ENCODE results near the gene GYS1.

GYS1 gene

GRCh38 chr19:49016067-49016839 is 23.1 kb upstream of the GYS1 start:
- no peak overlapping the region for H3K9ac ChIP-seq (ENCODE audit: low read length)
- no peaks in the 10 kb centered on the region for H3K79me2 ChIP-seq (ENCODE audit: low read length)
- H3K36me3 ChIP-seq (replicated peaks; ENCODE audit: low read depth, low read length): peaks cover 29% of the 10 kb centered on the region
- peaks cover 9% of the 10 kb centered on the region for H3K4me1 ChIP-seq (ENCODE audit: low read length)
- H2AFZ ChIP-seq (ENCODE audit: low read depth, low read length): no peak overlapping the region
- H3K27me3 ChIP-seq (ENCODE audit: low read depth, low read length): no peaks in the 10 kb centered on the region
- no peak for TF ChIP-seq CTCF (IDR thresholded peaks at IDR 0.05; ENCODE audit: low read depth, low read length)
- no peak for TF ChIP-seq EZH2phosphoT487 (IDR thresholded peaks at IDR 0.05; ENCODE audit: low read depth)
- H3K9me3 ChIP-seq (ENCODE audit: insufficient read depth, low read length): no peaks in the 10 kb centered on the region
- no peak overlapping the region for H3K4me2 ChIP-seq (ENCODE audit: low read length)
- H3K27ac ChIP-seq (ENCODE audit: low read length): no peak overlapping the region
- no peak overlapping the region for H3K4me3 ChIP-seq (ENCODE audit: low read length)
- H4K20me1 ChIP-seq (ENCODE audit: insufficient read depth, low read length): no peaks in the 10 kb centered on the region

- Histone ChIP-seq H3K36me3 (replicated peaks; ENCODE audit: low read depth, low read length) (peaks cover 38% of the 10 kb centered on the region), H3K27me3 (ENCODE audit: low read depth, low read length) (no peaks in the 10 kb centered on the region), H3K4me3 (ENCODE audit: low read length) (no peak overlapping the region), H3K4me1 (ENCODE audit: low read length) (no peaks in the 10 kb centered on the region), H3K79me2 (ENCODE audit: low read length) (no peaks in the 10 kb centered on the region), H4K20me1 (ENCODE audit: insufficient read depth, low read length) (no peaks in the 10 kb centered on the region), H3K27ac (ENCODE audit: low read length) (no peak overlapping the region), H3K4me2 (ENCODE audit: low read length) (no peak overlapping the region), H3K9me3 (ENCODE audit: insufficient read depth, low read length) (no peaks in the 10 kb centered on the region), H3K9ac (ENCODE audit: low read length) (no peak overlapping the region), H2AFZ (ENCODE audit: low read depth, low read length) (no peak overlapping the region)
- TF ChIP-seq EZH2phosphoT487 (IDR thresholded peaks at IDR 0.05; ENCODE audit: low read depth): no peak
- no peak for TF ChIP-seq CTCF (IDR thresholded peaks at IDR 0.05; ENCODE audit: low read depth, low read length)
Measured at GRCh38 chr19:49014870-49015255, 21.8 kb upstream of the GYS1 start.

GRCh38 chr19:49014123-49014869 is 21.2 kb upstream of the GYS1 start:
- H3K9me3 ChIP-seq (ENCODE audit: insufficient read depth, low read length): no peaks in the 10 kb centered on the region
- H3K4me1 ChIP-seq (ENCODE audit: low read length): no peaks in the 10 kb centered on the region
- no peak overlapping the region for H2AFZ ChIP-seq (ENCODE audit: low read depth, low read length)
- no peak overlapping the region for H3K4me2 ChIP-seq (ENCODE audit: low read length)
- H3K36me3 ChIP-seq (replicated peaks; ENCODE audit: low read depth, low read length): peaks cover 42% of the 10 kb centered on the region
- no peak overlapping the region for H3K9ac ChIP-seq (ENCODE audit: low read length)
- no peaks in the 10 kb centered on the region for H3K27me3 ChIP-seq (ENCODE audit: low read depth, low read length)
- TF ChIP-seq EZH2phosphoT487 (IDR thresholded peaks at IDR 0.05; ENCODE audit: low read depth) (no peak), CTCF (IDR thresholded peaks at IDR 0.05; ENCODE audit: low read depth, low read length) (no peak)
- H3K27ac ChIP-seq (ENCODE audit: low read length): no peak overlapping the region
- no peaks in the 10 kb centered on the region for H4K20me1 ChIP-seq (ENCODE audit: insufficient read depth, low read length)
- no peak overlapping the region for H3K4me3 ChIP-seq (ENCODE audit: low read length)
- H3K79me2 ChIP-seq (ENCODE audit: low read length): no peaks in the 10 kb centered on the region

GRCh38 chr19:49011194-49011593 is 18.1 kb upstream of the GYS1 start:
- no peaks in the 10 kb centered on the region for H3K27me3 ChIP-seq (ENCODE audit: low read depth, low read length)
- no peak overlapping the region for H3K4me3 ChIP-seq (ENCODE audit: low read length)
- H3K4me2 ChIP-seq (ENCODE audit: low read length): no peak overlapping the region
- no peak overlapping the region for H2AFZ ChIP-seq (ENCODE audit: low read depth, low read length)
- no peak for TF ChIP-seq EZH2phosphoT487 (IDR thresholded peaks at IDR 0.05; ENCODE audit: low read depth)
- H4K20me1 ChIP-seq (ENCODE audit: insufficient read depth, low read length): no peaks in the 10 kb centered on the region
- H3K9ac ChIP-seq (ENCODE audit: low read length): no peak overlapping the region
- peaks cover 52% of the 10 kb centered on the region for H3K36me3 ChIP-seq (replicated peaks; ENCODE audit: low read depth, low read length)
- no peaks in the 10 kb centered on the region for H3K4me1 ChIP-seq (ENCODE audit: low read length)
- no peaks in the 10 kb centered on the region for H3K9me3 ChIP-seq (ENCODE audit: insufficient read depth, low read length)
- H3K27ac ChIP-seq (ENCODE audit: low read length): no peak overlapping the region
- no peaks in the 10 kb centered on the region for H3K79me2 ChIP-seq (ENCODE audit: low read length)
